PC-3 (cell line): ENCODE results near the gene EMCN. TPM values are rescaled to one million over a fixed set of nuclear protein-coding genes. Genes with fewer than 3 reads are reported as not detected.

Experiments used
- ATAC-seq: fragments of 200-7000 bp; cut with Tn5 transposase; 2 replicates; pipeline ENCODE4 v1.9.1; 2020; ENCODE audit warnings: mild to moderate bottlenecking, moderate library complexity
- BruUV-seq: library from RNA; stranded (reverse); fragments of 400-500 nt; replicated peaks from 2 replicates; lab custom pipeline; 2021; lab: Mats Ljungman, UMichigan
- CTCF ChIA-PET: fragments of 300-600 bp; sonication (Branson Sonifier 250); formaldehyde crosslinking; loops from one replicate; lab custom pipeline; 2022; ENCODE audit warnings: antibody characterized with exemption; lab: Charles Lee
- POLR2A ChIA-PET: fragments of 300-600 bp; sonication (Branson Sonifier 250); formaldehyde crosslinking; loops from one replicate; lab custom pipeline; 2022; ENCODE audit warnings: antibody characterized with exemption; ENCODE audit not compliant: unreplicated experiment; lab: Charles Lee
- DNase-seq: peaks from one replicate; pipeline ENCODE4 v3.0.0-alpha.2; 2015
- H2AFZ ChIP-seq: fragments of 300-600 bp; sonication (generic); 2 replicates; pipeline ENCODE4 v1.6.0; 2016; ENCODE audit warnings: antibody characterized with exemption, low read length
- H3F3A ChIP-seq: fragments of 300-600 bp; sonication (generic); one replicate; pipeline ENCODE4 v1.6.0; 2017; ENCODE audit warnings: antibody characterized with exemption, low read length, control low read depth, mild to moderate bottlenecking; ENCODE audit not compliant: unreplicated experiment
- H3K27ac ChIP-seq: fragments of 300-600 bp; sonication (generic); 2 replicates; pipeline ENCODE4 v1.5.1; 2016; ENCODE audit warnings: mild to moderate bottlenecking, low read length
- H3K27me3 ChIP-seq: fragments of 300-600 bp; sonication (generic); 2 replicates; pipeline ENCODE4 v1.6.1; 2016; ENCODE audit warnings: low read length, mixed read lengths
- H3K36me3 ChIP-seq: fragments of 300-600 bp; sonication (generic); 2 replicates; pipeline ENCODE4 v1.6.1; 2016; ENCODE audit warnings: low read depth, mixed run types, low read length, mixed read lengths
- H3K4me1 ChIP-seq: fragments of 300-600 bp; sonication (generic); 2 replicates; pipeline ENCODE4 v1.5.1; 2016; ENCODE audit warnings: low read length; ENCODE audit not compliant: insufficient read depth
- H3K4me2 ChIP-seq: fragments of 300-600 bp; sonication (generic); 2 replicates; pipeline ENCODE4 v1.6.0; 2016; ENCODE audit warnings: low read length
- H3K4me3 ChIP-seq: fragments of 300-600 bp; sonication (generic); 2 replicates; pipeline ENCODE4 v1.5.1; 2016; ENCODE audit warnings: mild to moderate bottlenecking, low read length, mixed read lengths
- H3K79me2 ChIP-seq: fragments of 300-600 bp; sonication (generic); 2 replicates; pipeline ENCODE4 v1.6.1; 2017; ENCODE audit warnings: low read length, mixed read lengths
- H3K9ac ChIP-seq: fragments of 300-600 bp; sonication (generic); 2 replicates; pipeline ENCODE4 v1.6.0; 2016; ENCODE audit warnings: mild to moderate bottlenecking, low read length
- H3K9me2 ChIP-seq: fragments of 300-600 bp; sonication (generic); replicated peaks from 2 replicates; pipeline ENCODE4 v1.6.1; 2016; ENCODE audit warnings: mixed run types, low read length, mixed read lengths
- H3K9me3 ChIP-seq: fragments of 300-600 bp; sonication (generic); 2 replicates; pipeline ENCODE4 v1.6.1; 2016; ENCODE audit warnings: low read length, mixed read lengths
- H4K20me1 ChIP-seq: fragments of 300-600 bp; sonication (generic); 2 replicates; pipeline ENCODE4 v1.6.1; 2016; ENCODE audit warnings: low read length, mixed read lengths
- CTCF ChIP-seq: fragments of 300-600 bp; sonication (generic); conservative IDR thresholded peaks from 2 replicates; pipeline ENCODE4 v1.5.1; 2017; ENCODE audit warnings: antibody characterized with exemption, low read depth, mild to moderate bottlenecking, low read length
- EZH2 ChIP-seq: fragments of 300-600 bp; sonication (generic); IDR thresholded peaks from one replicate; pipeline ENCODE4 v1.6.1; 2017; ENCODE audit warnings: antibody characterized with exemption, mild to moderate bottlenecking, low read length; ENCODE audit not compliant: unreplicated experiment
- EZH2phosphoT487 ChIP-seq: fragments of 300-600 bp; sonication (generic); IDR thresholded peaks from 2 replicates; pipeline ENCODE4 v1.6.1; 2018; ENCODE audit warnings: mild to moderate bottlenecking, antibody characterized with exemption, low read length, borderline replicate concordance
- intact Hi-C: fragments of 100-400 bp; cut with micrococcal nuclease; formaldehyde crosslinking; loops from 2 replicates; pipeline ENCODE4 v1.9.0; 2023
- total RNA-seq: library from RNA; depleted of rRNA; stranded (reverse); fragments of >200 nt; gene quantifications from 2 replicates; pipeline ENCODE4 v1.2.3, GENCODE V29; 2014

Gene EMCN
- total RNA-seq, 1 experiment from 2014 or later = not detected

- CTCF ChIA-PET = no interaction called here
- no peak for ATAC-seq
Measured at GRCh38 chr4:100545427-100545826, 27.6 kb upstream of the EMCN start.

GRCh38 chr4:100540131-100540530 lies 22.3 kb upstream of the EMCN start:
- no peaks in the 10 kb centered on the region for H3K79me2 ChIP-seq
- ChIA-PET CTCF (no interaction called here), POLR2A (no interaction called here)
- H3K4me3 ChIP-seq = no peak overlapping the region
- H3K9me3 ChIP-seq = no peaks in the 10 kb centered on the region
- TF ChIP-seq EZH2phosphoT487 (no peak), EZH2 (no peak), CTCF (no peak)
- H3K9ac ChIP-seq = no peak overlapping the region
- BruUV-seq = no TSS peak
- no peak overlapping the region for H3K4me2 ChIP-seq
- no peaks in the 10 kb centered on the region for H3F3A ChIP-seq
- no peak for DNase-seq
- H4K20me1 ChIP-seq = no peaks in the 10 kb centered on the region
- intact Hi-C loops = no loop called here
- no peaks in the 10 kb centered on the region for H3K4me1 ChIP-seq
- H2AFZ ChIP-seq = no peak overlapping the region
- no peak for ATAC-seq
- H3K27ac ChIP-seq = no peak overlapping the region
- H3K27me3 ChIP-seq = no peaks in the 10 kb centered on the region
- H3K9me2 ChIP-seq = no peaks in the 10 kb centered on the region
- H3K36me3 ChIP-seq = no peaks in the 10 kb centered on the region

More at GRCh38 chr4:100545427-100545826, 27.6 kb upstream of the EMCN start:
- Histone ChIP-seq H3K9me3 (no peaks in the 10 kb centered on the region), H4K20me1 (no peaks in the 10 kb centered on the region), H3K4me3 (no peak overlapping the region), H2AFZ (no peak overlapping the region), H3F3A (no peaks in the 10 kb centered on the region), H3K27ac (no peak overlapping the region), H3K36me3 (no peaks in the 10 kb centered on the region), H3K4me2 (no peak overlapping the region), H3K27me3 (no peaks in the 10 kb centered on the region), H3K79me2 (no peaks in the 10 kb centered on the region), H3K9me2 (no peaks in the 10 kb centered on the region), H3K4me1 (no peaks in the 10 kb centered on the region), H3K9ac (no peak overlapping the region)
- no peak for DNase-seq
- no TSS peak for BruUV-seq
- intact Hi-C loops = no loop called here
- no peak for TF ChIP-seq EZH2
- TF ChIP-seq CTCF = no peak
- TF ChIP-seq EZH2phosphoT487 = no peak
- POLR2A ChIA-PET = no interaction called here

GRCh38 chr4:100539706-100540105 lies 21.9 kb upstream of the EMCN start:
- H3K4me2 ChIP-seq = no peak overlapping the region
- H3K9ac ChIP-seq = no peak overlapping the region
- H3K9me2 ChIP-seq = no peaks in the 10 kb centered on the region

More at GRCh38 chr4:100539706-100540105, 21.9 kb upstream of the EMCN start:
- Histone ChIP-seq H3K4me1 (no peaks in the 10 kb centered on the region), H3K27me3 (no peaks in the 10 kb centered on the region), H2AFZ (no peak overlapping the region), H3F3A (no peaks in the 10 kb centered on the region), H3K9me3 (no peaks in the 10 kb centered on the region), H4K20me1 (no peaks in the 10 kb centered on the region), H3K79me2 (no peaks in the 10 kb centered on the region), H3K36me3 (no peaks in the 10 kb centered on the region), H3K27ac (no peak overlapping the region), H3K4me3 (no peak overlapping the region)
- no TSS peak for BruUV-seq
- ATAC-seq = no peak
- DNase-seq = no peak
- POLR2A ChIA-PET = no interaction called here
- CTCF ChIA-PET = no interaction called here
- intact Hi-C loops = no loop called here
- TF ChIP-seq CTCF (no peak), EZH2 (no peak), EZH2phosphoT487 (no peak)
